Gastrocnemius medialis (tissue), 4 donors: ENCODE measurements around the gene NVL.
"Not testable (repeated sequence)": the region's sequence is repeated elsewhere in the genome, so short reads cannot be mapped to it uniquely, and the experiment has no call there.

ENCODE experiments used
- CTCF ChIP-seq, 5 experiments: fragments of 450-650 bp in 3 of 5; fragments of 200-600 bp in 2 of 5; sonication (generic) in 2 of 5; IDR thresholded peaks in 4 of 5; conservative IDR thresholded peaks in 1 of 5; 1 replicate in 4 of 5; 2 replicates in 1 of 5; pipeline ENCODE4 v1.5.1; 2016 to 2019; ENCODE audit warnings: antibody characterized with exemption in 5 of 5, mild to moderate bottlenecking in 3 of 5, moderate library complexity in 3 of 5
- POLR2A ChIP-seq, 2 donors: fragments of 450-650 bp; IDR thresholded peaks; one replicate each; pipeline ENCODE4 v1.6.1; 2017; ENCODE audit warnings: antibody characterized with exemption in 2 of 2, mild to moderate bottlenecking in 2 of 2, moderate library complexity in 2 of 2

GRCh38 chr1:224340453-224341384 lies 10.7 kb upstream of the NVL start:
- TF ChIP-seq POLR2A (IDR thresholded peaks at IDR 0.05); CTCF (IDR thresholded peaks at IDR 0.05 in 4 of 5, conservative IDR thresholded peaks at IDR 0.05 in 1 of 5): not testable (repeated sequence)
